GM06990 (cell line): Measurements from ENCODE around the gene ARHGAP18.

Experiments used
- DNase-seq: peaks from one replicate; pipeline ENCODE4 v3.0.0-alpha.2; 2011; ENCODE audit not compliant: insufficient read length; ENCODE audit errors: extremely low read depth
- H3K27me3 ChIP-seq: replicated peaks from 2 replicates; pipeline ENCODE4 v1.6.0; 2011; ENCODE audit warnings: low read length; ENCODE audit not compliant: control insufficient read depth, insufficient read depth
- H3K36me3 ChIP-seq: 2 replicates; pipeline ENCODE4 v1.5.1; 2011; ENCODE audit warnings: low read length; ENCODE audit not compliant: control insufficient read depth, insufficient read depth
- H3K4me3 ChIP-seq: replicated peaks from 2 replicates; pipeline ENCODE4 v1.5.1; 2011; ENCODE audit warnings: low read depth, mild to moderate bottlenecking, control low read depth, low read length
- TF ChIP-seq, protein P1 (sequence below): IDR thresholded peaks from 2 replicates; pipeline ENCODE4 v1.5.1; 2011; ENCODE audit warnings: low read length, control low read depth, mild to moderate bottlenecking, inconsistent platforms; ENCODE audit not compliant: insufficient read depth, poor library complexity, severe bottlenecking

Gene ARHGAP18

DNA sequence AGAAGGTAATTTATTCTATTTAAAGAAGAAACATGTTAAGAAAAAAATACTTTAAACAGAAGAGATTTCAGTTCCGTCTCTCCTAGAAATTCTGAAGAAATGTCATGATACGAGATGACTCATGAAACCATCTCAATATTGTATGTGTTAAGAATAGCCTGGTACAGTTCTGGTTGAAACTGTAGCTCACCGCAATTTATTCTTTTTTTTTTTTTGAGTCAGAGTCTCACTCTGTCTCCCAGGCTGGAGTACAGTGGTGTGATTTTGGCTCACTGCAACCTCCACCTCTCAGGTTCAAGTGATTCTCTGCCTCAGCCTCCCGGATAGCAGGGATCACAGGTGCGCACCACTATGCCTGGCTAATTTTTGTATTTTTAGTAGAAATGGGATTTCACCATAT, 103.3 kb downstream of the ARHGAP18 start:
- peak; percentile 51 for DNase-seq
- H3K4me3 ChIP-seq = no peak overlapping the region
- TF ChIP-seq, protein P1, sequence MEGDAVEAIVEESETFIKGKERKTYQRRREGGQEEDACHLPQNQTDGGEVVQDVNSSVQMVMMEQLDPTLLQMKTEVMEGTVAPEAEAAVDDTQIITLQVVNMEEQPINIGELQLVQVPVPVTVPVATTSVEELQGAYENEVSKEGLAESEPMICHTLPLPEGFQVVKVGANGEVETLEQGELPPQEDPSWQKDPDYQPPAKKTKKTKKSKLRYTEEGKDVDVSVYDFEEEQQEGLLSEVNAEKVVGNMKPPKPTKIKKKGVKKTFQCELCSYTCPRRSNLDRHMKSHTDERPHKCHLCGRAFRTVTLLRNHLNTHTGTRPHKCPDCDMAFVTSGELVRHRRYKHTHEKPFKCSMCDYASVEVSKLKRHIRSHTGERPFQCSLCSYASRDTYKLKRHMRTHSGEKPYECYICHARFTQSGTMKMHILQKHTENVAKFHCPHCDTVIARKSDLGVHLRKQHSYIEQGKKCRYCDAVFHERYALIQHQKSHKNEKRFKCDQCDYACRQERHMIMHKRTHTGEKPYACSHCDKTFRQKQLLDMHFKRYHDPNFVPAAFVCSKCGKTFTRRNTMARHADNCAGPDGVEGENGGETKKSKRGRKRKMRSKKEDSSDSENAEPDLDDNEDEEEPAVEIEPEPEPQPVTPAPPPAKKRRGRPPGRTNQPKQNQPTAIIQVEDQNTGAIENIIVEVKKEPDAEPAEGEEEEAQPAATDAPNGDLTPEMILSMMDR = no peak
- H3K36me3 ChIP-seq = no peaks in the 10 kb centered on the region; the same call in 1 of the 2 replicates
- no peaks in the 10 kb centered on the region for H3K27me3 ChIP-seq

DNA sequence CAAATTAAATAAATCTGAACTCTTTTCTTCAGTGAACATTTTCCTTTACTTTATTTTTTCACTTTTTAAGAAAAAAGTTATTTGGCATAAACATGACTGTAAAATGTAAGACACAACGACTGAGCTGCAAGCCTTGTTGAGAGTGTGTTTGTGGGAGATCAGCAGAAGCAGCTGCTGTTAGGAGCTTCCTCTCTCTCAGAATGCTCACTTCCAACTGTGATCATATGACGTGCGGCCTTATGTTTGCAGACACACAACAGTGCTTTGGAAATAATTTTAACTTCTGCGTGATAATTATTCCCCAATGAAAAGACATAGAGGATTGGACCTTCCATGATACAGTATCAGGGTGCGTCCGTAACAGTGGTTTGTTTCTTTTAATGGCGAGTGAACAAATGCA, 104.0 kb downstream of the ARHGAP18 start:
- TF ChIP-seq, protein P1 = no peak
- no peaks in the 10 kb centered on the region; the same call in 1 of the 2 replicates for H3K36me3 ChIP-seq
- H3K4me3 ChIP-seq = no peak overlapping the region
- no peaks in the 10 kb centered on the region for H3K27me3 ChIP-seq
- DNase-seq = no peak

DNA sequence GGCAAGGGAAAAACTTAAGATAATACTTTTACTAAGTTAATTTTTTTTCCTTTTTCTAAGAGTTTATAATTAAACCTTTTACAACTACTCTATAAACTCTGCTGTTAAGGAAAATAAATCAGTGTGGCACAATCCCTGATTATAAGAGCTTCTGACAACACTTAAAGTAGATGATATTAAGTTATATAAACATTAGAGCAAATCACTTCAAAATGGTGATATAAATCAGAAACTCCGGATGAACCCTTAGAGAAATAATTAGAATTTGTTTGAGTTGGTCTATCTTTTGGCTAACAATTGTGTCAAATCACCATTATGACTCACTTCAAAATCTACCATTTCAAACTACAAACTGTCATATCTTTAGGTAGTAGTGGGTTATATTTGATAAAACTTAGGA, 104.9 kb downstream of the ARHGAP18 start:
- no peak overlapping the region for H3K4me3 ChIP-seq
- no peaks in the 10 kb centered on the region for H3K27me3 ChIP-seq
- no peak for DNase-seq
- TF ChIP-seq, protein P1 = no peak
- no peaks in the 10 kb centered on the region; the same call in 1 of the 2 replicates for H3K36me3 ChIP-seq

DNA sequence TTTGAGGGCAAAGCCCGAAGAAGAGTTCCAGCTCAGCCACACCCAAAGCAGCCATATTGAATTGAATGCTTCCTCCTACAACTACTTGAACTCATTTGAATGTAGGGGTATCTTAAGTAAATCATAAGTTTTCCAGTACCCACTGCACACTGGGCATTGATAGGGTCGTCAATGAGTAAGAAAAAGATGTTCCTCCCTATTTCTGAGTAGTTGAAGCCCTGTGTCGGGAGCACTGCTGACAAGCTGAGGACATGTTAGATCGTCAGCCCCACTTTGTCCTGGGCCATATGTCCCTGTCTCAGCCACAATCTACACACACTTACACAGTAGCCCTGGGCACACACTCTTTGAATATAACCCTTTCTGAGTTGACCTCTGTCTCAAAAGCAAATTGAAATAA, 105.7 kb downstream of the ARHGAP18 start:
- H3K27me3 ChIP-seq = no peaks in the 10 kb centered on the region
- DNase-seq = no peak
- no peaks in the 10 kb centered on the region; the same call in 1 of the 2 replicates for H3K36me3 ChIP-seq
- TF ChIP-seq, protein P1 = no peak
- H3K4me3 ChIP-seq = no peak overlapping the region

DNA sequence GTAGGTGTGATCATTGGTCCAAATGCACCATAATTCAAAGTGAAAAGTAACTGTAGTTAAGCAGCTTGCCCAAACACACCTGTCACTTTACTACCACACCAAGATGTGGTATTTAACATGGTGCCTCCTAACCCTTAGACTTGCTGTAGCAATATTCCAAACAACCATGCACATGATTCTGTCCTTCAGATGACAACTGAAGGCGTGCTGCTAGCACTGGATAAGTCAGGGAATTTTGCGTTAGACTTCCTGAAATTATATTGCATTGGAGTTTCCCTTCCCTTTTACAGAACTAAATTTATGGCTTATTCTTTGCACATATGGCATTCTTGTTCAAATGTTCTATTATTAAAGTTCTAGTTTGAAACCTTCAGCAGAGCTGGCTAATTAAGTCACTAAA, 106.2 kb downstream of the ARHGAP18 start:
- Histone ChIP-seq H3K27me3 (no peaks in the 10 kb centered on the region), H3K4me3 (no peak overlapping the region), H3K36me3 (no peaks in the 10 kb centered on the region; the same call in 1 of the 2 replicates)
- TF ChIP-seq, protein P1 = no peak
- no peak for DNase-seq

DNA sequence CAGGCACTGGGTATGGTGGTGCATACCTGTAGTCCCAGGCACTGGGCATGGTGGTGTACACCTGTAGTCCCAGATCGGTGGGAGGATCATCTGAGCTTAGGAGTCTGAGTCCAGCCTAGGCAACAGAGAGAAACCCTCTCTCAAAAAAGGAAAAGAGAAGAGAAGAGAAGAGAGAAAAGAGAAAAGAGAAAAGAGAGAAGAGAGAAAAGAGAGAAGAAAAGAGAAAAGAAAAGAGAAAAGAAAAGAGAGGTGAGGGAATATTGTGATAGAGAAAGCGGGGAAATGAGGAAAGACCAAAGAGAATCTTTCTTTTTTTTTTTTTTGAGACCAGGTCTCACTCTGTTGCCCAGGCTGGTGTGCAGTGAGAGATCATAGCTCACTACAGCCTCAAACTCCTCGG, 108.7 kb downstream of the ARHGAP18 start:
- TF ChIP-seq, protein P1 = no peak
- Histone ChIP-seq H3K4me3 (no peak overlapping the region), H3K27me3 (no peaks in the 10 kb centered on the region), H3K36me3 (no peaks in the 10 kb centered on the region; the same call in 1 of the 2 replicates)
- no peak for DNase-seq
